ENCODE measurements around the gene USP25.

USP25 gene

DNA sequence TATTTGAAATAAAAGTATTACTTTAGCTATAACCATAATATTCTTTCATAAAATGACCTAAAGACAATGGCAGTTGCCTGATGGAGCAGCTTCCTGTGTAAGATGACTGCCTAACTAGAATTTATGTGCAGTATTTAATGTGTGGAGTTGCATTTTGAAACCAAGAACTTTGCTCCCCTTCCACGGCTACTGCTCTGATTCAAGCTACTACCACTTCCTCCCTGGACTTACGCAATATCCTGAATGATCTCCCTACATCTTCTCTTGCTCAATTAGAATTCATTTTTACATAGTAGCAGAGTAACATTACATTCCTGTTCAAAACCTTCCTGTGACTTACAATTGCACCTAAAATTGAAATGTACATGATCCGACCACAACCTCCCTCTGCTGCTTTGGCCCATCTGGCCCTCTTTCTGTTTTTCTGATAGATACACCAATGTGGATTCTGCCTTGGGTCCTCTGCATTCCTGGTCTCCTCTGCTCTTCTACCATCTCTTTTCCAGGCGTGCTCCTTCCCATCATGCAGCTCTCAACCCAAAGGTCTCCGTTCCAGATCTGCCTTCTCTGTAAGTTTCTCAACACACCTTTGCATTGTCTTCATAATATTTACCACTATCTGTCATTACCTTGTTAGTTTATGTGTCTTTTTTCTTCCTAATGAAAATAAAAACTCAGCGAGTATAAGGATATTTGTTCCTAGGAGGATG lies 47.4 kb upstream of the USP25 start (continued):
- TF ChIP-seq, protein P1, sequence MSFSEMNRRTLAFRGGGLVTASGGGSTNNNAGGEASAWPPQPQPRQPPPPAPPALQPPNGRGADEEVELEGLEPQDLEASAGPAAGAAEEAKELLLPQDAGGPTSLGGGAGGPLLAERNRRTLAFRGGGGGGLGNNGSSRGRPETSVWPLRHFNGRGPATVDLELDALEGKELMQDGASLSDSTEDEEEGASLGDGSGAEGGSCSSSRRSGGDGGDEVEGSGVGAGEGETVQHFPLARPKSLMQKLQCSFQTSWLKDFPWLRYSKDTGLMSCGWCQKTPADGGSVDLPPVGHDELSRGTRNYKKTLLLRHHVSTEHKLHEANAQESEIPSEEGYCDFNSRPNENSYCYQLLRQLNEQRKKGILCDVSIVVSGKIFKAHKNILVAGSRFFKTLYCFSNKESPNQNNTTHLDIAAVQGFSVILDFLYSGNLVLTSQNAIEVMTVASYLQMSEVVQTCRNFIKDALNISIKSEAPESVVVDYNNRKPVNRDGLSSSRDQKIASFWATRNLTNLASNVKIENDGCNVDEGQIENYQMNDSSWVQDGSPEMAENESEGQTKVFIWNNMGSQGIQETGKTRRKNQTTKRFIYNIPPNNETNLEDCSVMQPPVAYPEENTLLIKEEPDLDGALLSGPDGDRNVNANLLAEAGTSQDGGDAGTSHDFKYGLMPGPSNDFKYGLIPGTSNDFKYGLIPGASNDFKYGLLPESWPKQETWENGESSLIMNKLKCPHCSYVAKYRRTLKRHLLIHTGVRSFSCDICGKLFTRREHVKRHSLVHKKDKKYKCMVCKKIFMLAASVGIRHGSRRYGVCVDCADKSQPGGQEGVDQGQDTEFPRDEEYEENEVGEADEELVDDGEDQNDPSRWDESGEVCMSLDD (tag by site-specific recombination; IDR thresholded peaks at IDR 0.05) = no peak
- TF ChIP-seq ZNF747 (tag by site-specific recombination; IDR thresholded peaks at IDR 0.05) = no peak
- no peak for TF ChIP-seq ZBTB8A (tag by site-specific recombination; IDR thresholded peaks at IDR 0.05)

DNA sequence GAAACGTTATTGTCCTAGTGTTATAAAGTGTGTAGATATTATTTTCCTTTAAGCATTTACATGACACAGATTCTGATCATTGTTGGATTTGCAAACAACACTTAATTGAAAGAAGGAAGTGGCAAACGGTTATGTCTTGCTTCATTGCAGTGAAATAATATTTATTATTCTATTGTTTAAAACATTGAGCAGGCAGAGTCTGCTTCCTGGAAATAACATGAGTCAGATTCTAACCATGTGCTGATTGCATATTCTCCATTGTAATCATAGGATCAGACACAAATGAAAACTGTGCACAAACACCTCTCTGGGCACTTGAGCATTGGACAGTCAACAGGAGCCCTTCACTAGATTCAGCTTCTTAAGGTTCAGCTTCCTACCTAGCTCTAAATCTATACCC lies 46.8 kb upstream of the USP25 start:
- CTCF ChIA-PET = interaction anchor here (0.6 kb wide), 1 partner anchor 435 kb away, joined by 3 read pairs; no protein-coding TSS in a partner anchor
- Histone ChIP-seq H3K4me1 (ENCODE audit: control insufficient read depth, insufficient read depth, low read length) (no peaks in the 10 kb centered on the region), H3K36me3 (ENCODE audit: control insufficient read depth in 2 of 2, insufficient read depth in 1 of 2, low read length in 2 of 2) (no peaks in the 10 kb centered on the region), H3K27ac (ENCODE audit: extremely low read depth, low read depth, low read length) (no peak overlapping the region), H3K9me3 (ENCODE audit: control insufficient read depth, insufficient read depth, low read depth, low read length) (no peaks in the 10 kb centered on the region), H3K4me3 (ENCODE audit: low read depth, low read length) (no peak overlapping the region)
- POLR2A ChIA-PET = no interaction called here
- TF ChIP-seq ZNF623 (tag by site-specific recombination; IDR thresholded peaks at IDR 0.05) (no peak), ZNF624 (tag by site-specific recombination; IDR thresholded peaks at IDR 0.05) (no peak), ZNF112 (tag by site-specific recombination; IDR thresholded peaks at IDR 0.05) (no peak), GLI2 (tag by site-specific recombination; IDR thresholded peaks at IDR 0.05; ENCODE audit: borderline replicate concordance, low read depth) (no peak), ZNF391 (tag by site-specific recombination; IDR thresholded peaks at IDR 0.05; ENCODE audit: borderline replicate concordance, low read depth) (no peak), ZNF791 (tag by site-specific recombination; IDR thresholded peaks at IDR 0.05) (no peak)

DNA sequence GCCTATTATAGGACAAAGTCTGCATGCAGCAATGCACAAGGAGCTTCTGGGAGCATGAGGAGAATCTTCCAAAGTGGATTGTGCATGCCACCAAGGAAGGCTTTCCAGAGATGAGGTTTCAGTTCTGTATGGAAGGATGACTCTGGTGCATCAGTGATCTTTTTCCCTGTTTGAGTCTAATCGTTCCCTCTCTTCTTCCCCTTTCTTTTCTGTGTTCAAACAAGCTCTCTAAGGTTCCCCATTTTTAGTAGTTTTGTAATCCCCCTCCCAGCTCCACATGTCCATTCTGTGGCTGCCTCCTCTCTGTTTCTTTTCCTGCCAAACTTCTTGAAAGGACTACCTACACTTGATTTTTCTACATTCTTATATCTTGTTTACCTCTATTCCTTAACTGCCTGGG lies 43.3 kb upstream of the USP25 start:
- Histone ChIP-seq H3K4me3 (ENCODE audit: low read depth, low read length) (no peak overlapping the region), H3K4me1 (ENCODE audit: control insufficient read depth, insufficient read depth, low read length) (no peaks in the 10 kb centered on the region), H3K9me3 (ENCODE audit: control insufficient read depth, insufficient read depth, low read depth, low read length) (no peaks in the 10 kb centered on the region), H3K36me3 (ENCODE audit: control insufficient read depth in 2 of 2, insufficient read depth in 1 of 2, low read length in 2 of 2) (no peaks in the 10 kb centered on the region), H3K27ac (ENCODE audit: extremely low read depth, low read depth, low read length) (no peak overlapping the region)
- ChIA-PET POLR2A (no interaction called here), CTCF (no interaction called here)
- TF ChIP-seq ZSCAN23 (tag by site-specific recombination; IDR thresholded peaks at IDR 0.05) (no peak), ZNF561 (tag by site-specific recombination; IDR thresholded peaks at IDR 0.05; ENCODE audit: borderline replicate concordance) (no peak), SP2 (tag by site-specific recombination; IDR thresholded peaks at IDR 0.05) (no peak), ZNF140 (tag by site-specific recombination; IDR thresholded peaks at IDR 0.05) (no peak)
- TF ChIP-seq, protein P2, sequence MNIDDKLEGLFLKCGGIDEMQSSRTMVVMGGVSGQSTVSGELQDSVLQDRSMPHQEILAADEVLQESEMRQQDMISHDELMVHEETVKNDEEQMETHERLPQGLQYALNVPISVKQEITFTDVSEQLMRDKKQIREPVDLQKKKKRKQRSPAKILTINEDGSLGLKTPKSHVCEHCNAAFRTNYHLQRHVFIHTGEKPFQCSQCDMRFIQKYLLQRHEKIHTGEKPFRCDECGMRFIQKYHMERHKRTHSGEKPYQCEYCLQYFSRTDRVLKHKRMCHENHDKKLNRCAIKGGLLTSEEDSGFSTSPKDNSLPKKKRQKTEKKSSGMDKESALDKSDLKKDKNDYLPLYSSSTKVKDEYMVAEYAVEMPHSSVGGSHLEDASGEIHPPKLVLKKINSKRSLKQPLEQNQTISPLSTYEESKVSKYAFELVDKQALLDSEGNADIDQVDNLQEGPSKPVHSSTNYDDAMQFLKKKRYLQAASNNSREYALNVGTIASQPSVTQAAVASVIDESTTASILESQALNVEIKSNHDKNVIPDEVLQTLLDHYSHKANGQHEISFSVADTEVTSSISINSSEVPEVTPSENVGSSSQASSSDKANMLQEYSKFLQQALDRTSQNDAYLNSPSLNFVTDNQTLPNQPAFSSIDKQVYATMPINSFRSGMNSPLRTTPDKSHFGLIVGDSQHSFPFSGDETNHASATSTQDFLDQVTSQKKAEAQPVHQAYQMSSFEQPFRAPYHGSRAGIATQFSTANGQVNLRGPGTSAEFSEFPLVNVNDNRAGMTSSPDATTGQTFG (tag by site-specific recombination; IDR thresholded peaks at IDR 0.05; ENCODE audit: borderline replicate concordance) = no peak

DNA sequence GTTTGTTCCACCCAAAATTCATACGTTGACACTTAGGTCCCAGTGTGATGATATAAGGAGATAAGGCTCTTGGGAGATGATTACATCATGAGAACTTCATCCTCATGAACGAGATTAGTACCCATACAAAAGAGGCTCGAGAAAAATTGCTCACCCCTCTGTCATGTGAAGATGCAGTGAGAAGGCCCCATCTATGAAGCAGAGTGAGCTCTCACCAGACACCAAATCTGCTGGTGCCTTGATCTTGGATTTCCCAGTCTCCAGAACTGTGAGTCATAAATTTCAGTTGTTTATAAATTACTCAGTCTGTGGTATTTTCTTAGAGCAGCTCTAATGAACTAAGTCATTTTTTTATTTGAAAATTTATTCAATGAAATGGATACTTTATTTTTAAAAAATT lies 42.6 kb upstream of the USP25 start:
- POLR2A ChIA-PET = no interaction called here
- TF ChIP-seq ZNF626 (tag by site-specific recombination; IDR thresholded peaks at IDR 0.05) (no peak), KLF10 (tag by site-specific recombination; IDR thresholded peaks at IDR 0.05) (no peak), WT1 (tag by site-specific recombination; IDR thresholded peaks at IDR 0.05) (no peak), ZNF157 (tag by site-specific recombination; IDR thresholded peaks at IDR 0.05) (no peak), ZNF610 (tag by site-specific recombination; IDR thresholded peaks at IDR 0.05; ENCODE audit: borderline replicate concordance) (no peak), ZNF121 (tag by site-specific recombination; IDR thresholded peaks at IDR 0.05) (no peak), ZNF184 (tag by site-specific recombination; IDR thresholded peaks at IDR 0.05) (no peak), ZBTB48 (tag by site-specific recombination; IDR thresholded peaks at IDR 0.05) (no peak), ZNF776 (tag by site-specific recombination; IDR thresholded peaks at IDR 0.05; ENCODE audit: borderline replicate concordance) (no peak)
- TF ChIP-seq, protein P3, sequence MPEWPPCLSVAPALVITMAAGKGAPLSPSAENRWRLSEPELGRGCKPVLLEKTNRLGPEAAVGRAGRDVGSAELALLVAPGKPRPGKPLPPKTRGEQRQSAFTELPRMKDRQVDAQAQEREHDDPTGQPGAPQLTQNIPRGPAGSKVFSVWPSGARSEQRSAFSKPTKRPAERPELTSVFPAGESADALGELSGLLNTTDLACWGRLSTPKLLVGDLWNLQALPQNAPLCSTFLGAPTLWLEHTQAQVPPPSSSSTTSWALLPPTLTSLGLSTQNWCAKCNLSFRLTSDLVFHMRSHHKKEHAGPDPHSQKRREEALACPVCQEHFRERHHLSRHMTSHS (tag by site-specific recombination; IDR thresholded peaks at IDR 0.05) = no peak
- TF ChIP-seq, protein P4, sequence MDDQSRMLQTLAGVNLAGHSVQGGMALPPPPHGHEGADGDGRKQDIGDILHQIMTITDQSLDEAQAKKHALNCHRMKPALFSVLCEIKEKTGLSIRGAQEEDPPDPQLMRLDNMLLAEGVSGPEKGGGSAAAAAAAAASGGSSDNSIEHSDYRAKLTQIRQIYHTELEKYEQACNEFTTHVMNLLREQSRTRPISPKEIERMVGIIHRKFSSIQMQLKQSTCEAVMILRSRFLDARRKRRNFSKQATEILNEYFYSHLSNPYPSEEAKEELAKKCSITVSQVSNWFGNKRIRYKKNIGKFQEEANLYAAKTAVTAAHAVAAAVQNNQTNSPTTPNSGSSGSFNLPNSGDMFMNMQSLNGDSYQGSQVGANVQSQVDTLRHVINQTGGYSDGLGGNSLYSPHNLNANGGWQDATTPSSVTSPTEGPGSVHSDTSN (CRISPR knock-in tag; IDR thresholded peaks at IDR 0.05) = no peak

More for the DNA sequence above, 42.6 kb upstream of the USP25 start:
- no peak overlapping the region for H3K27ac ChIP-seq (ENCODE audit: extremely low read depth, low read depth, low read length)
- no peaks in the 10 kb centered on the region for H3K4me1 ChIP-seq (ENCODE audit: control insufficient read depth, insufficient read depth, low read length)
- no peaks in the 10 kb centered on the region for H3K9me3 ChIP-seq (ENCODE audit: control insufficient read depth, insufficient read depth, low read depth, low read length)
- H3K4me3 ChIP-seq (ENCODE audit: low read depth, low read length) = no peak overlapping the region
- CTCF ChIA-PET = no interaction called here
- no peaks in the 10 kb centered on the region for H3K36me3 ChIP-seq (ENCODE audit: control insufficient read depth in 2 of 2, insufficient read depth in 1 of 2, low read length in 2 of 2)

Measured in HEK293 (cell line).